GM10266 (cell line): ENCODE data around the gene GPC2.
A peak's percentile ranks its signal among the peaks of the same experiment; 100 is the strongest.
"Not testable (repeated sequence)": the region's sequence is repeated elsewhere in the genome, so short reads cannot be mapped to it uniquely, and the experiment has no call there.

Experiments
- DNase-seq: peaks from one replicate; pipeline ENCODE4 v3.0.0; 2012; ENCODE audit errors: extremely low spot score
- TF ChIP-seq, protein P1 (sequence below): IDR thresholded peaks from 2 replicates; pipeline ENCODE4 v1.5.1; 2012; ENCODE audit warnings: mild to moderate bottlenecking, low read depth; ENCODE audit not compliant: control insufficient read depth, insufficient read depth; ENCODE audit errors: missing control alignments

Gene GPC2

DNA sequence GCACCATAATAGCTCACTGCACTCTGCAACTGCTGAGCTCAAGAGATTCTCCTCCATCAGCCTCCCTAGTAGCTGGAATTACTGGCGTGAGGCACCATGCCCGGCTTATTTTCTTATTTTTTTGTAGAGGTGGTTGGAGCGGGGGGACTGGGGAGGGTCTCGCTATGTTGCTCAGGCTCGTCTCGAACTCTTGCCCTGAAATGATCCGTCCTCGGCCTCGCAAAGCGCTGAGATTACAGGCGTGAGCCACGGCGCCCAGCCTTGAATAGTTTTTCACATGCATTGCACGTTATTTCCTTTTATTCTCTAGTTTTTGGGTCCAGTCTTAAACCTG lies 29.0 kb downstream of the GPC2 start:
- no peak for DNase-seq
- TF ChIP-seq, protein P1, sequence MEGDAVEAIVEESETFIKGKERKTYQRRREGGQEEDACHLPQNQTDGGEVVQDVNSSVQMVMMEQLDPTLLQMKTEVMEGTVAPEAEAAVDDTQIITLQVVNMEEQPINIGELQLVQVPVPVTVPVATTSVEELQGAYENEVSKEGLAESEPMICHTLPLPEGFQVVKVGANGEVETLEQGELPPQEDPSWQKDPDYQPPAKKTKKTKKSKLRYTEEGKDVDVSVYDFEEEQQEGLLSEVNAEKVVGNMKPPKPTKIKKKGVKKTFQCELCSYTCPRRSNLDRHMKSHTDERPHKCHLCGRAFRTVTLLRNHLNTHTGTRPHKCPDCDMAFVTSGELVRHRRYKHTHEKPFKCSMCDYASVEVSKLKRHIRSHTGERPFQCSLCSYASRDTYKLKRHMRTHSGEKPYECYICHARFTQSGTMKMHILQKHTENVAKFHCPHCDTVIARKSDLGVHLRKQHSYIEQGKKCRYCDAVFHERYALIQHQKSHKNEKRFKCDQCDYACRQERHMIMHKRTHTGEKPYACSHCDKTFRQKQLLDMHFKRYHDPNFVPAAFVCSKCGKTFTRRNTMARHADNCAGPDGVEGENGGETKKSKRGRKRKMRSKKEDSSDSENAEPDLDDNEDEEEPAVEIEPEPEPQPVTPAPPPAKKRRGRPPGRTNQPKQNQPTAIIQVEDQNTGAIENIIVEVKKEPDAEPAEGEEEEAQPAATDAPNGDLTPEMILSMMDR = no peak

DNA sequence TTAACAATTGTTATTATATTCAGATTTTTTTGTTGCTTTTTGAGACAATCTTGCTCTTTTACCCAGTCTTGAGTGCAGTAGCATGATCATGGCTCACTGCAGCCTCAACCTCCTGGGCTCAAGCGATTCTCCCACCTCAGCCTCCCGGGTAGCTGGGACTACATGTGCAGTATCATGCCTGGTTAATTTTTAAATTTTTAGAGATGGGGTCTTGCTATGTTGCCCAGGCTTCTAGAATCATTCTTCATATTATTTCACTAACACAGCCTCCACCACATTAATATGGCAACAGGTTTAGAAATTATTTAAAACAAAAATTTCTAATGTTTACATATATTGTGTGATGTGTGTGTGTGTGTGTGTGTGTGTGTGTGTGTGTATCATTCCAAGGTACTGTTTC lies 29.9 kb downstream of the GPC2 start:
- no peak for DNase-seq
- TF ChIP-seq, protein P1 = no peak

DNA sequence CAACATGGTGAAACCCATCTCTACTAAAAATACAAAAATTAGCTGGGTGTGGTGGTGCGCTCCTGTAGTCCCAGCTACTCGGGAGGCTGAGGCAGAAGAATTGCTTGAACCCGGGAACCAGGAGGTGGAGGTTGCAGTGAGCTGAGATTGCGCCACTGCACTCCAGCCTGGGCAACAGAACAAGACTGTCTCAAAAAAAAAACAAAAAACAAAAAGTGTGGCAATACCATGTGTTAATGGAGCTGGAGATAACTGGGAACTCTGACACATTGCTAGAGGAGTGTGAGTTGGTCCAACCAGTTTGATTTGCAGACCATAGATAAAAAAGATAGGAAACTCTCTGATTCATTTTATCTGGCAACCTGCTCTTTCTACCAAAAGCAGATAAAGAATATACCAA lies 30.8 kb downstream of the GPC2 start:
- not testable (repeated sequence) for DNase-seq

DNA sequence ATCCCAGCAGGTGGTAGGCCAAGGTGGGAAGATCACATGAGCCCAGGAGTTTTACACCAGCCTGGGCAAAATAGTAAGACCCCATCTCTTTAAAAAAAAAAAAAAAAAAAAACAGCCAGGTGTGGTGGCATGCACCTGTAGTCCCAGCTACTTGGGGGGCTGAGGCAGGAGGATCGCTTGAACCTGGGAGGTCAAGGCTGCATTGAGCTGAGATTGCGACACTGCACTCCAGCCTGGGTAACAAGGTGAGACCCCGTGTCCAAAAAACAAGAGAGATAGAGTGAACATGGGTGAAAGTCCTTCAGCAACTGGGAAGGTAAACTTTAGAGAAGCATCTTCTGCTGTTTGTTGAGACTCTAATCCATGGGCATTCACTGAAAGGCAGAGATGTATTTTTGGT lies 34.7 kb downstream of the GPC2 start:
- TF ChIP-seq, protein P1 = no peak
- DNase-seq = no peak

DNA sequence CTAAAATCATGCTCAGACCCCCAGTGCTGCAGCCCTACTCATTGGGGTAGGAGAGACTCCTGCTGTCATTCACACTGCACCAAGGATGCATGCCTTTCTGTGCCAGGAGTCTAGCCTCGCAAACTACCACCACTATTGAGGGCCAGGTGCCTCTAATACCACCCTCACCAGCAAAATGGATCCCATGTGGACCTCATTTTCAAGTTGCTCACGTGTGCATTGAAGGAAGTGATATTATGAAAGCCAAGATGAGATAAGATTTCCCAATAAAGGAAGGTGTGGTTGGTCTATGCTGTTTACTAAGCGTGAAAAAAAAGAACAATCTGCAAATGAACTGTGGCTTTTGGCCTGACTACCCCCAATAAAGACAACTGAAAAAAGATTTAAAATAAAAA lies 35.6 kb downstream of the GPC2 start:
- TF ChIP-seq, protein P1 = no peak
- no peak for DNase-seq

DNA sequence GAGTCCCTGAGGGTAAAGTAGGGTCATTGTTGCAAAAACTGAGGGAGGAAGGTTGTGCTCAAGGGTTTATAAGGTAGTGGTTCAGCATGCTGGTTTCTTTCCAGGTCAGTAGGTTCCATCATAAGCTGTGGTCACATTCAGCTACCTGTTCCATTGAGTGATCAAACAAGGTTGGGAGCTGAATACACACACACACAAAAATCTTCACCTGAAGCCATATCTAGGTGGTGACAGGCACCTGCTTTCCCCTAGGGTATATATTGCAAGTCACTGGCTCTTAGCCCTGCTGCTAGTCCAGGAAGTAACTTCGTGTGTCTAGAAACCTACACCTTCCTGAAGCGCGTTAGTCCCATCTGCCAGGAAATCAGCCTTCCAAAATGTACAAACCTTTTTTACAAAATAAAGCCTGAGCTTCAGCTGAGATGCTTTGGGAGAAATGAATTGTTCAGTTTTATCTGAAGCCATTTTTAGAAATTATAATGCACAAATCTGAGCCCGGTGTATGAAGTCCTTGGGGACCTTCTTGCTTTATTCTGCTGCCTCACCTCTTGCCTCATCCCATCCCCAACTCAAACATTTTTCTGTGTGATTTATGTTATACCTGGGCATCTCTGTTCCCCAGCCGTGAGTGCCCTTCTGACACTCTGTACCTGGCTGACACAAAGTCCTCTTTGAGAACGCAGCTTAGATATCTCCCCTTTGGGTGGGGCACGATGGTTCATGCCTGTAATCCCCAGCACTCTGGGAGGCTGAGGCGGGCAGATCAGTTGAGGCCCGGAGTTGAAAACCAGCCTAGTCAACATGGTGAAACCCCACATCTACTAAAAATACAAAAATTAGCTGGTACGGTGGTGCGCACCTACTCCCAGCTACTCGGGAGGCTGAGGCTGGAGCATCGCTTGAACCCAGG lies 39.1 kb downstream of the GPC2 start:
- TF ChIP-seq, protein P1 = no peak
- DNase-seq = peak; percentile 9

DNA sequence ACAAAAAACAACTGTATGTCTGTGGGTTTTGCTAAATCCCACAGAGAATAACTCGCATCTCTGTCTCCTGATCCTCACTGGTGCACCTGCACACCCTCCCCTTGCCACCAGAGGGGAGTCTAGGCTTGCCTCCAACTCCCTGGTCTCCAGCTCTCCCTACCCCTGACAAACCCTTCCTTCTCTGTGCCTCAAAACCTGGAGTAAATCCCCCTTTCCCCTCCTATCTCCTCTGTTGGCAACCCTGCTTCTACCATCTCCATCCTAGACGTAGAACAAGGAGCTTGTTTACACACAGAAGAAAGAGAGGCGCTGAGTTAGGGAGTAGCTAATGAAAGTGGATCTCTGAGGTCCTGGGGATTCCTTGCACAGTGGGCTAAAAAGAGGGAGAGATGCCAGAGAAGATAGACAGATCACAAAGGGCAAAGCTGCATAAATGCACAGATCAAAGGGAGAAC lies 44.5 kb downstream of the GPC2 start:
- peak; percentile 77 for DNase-seq
- TF ChIP-seq, protein P1 = peak; percentile 94

DNA sequence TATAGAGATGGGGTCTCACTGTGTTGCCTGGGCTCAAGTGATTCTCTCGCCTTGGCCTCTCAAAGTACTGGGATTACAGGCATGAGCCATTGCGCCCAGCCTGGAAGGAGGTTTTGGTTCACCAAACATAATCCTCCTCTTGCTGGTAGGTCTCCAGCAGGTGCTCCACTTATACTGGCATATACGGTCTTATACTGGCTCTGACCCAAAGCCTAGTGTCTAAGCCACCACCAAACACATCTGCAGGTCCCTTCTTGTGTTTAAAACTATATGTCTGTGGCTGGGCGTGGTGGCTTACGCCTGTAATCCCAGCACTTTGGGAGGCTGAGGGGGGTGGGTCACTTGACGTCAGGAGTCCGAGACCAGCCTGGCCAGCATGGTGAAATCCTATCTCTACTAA lies 45.1 kb downstream of the GPC2 start:
- no peak for DNase-seq
- TF ChIP-seq, protein P1 = no peak
